Liver (tissue), 3 donors: Measurements from ENCODE around the gene RECQL5.

Experiments
- CTCF ChIP-seq: fragments of 150-350 bp; IDR thresholded peaks from 2 replicates; pipeline ENCODE4 v1.5.1; 2017; ENCODE audit warnings: improper control_type of control experiment, low read depth, low read length; ENCODE audit not compliant: missing input control
- EGR1 ChIP-seq, 2 donors: IDR thresholded peaks; 2 replicates each; pipeline ENCODE4 v1.6.1; 2016 to 2018; ENCODE audit warnings: antibody characterized with exemption in 2 of 2, low read depth in 2 of 2
- FOXA1 ChIP-seq: IDR thresholded peaks from 2 replicates; pipeline ENCODE4 v1.6.1; 2016; ENCODE audit warnings: antibody characterized with exemption
- GABPA ChIP-seq, 2 donors: IDR thresholded peaks in 1 of 2; conservative IDR thresholded peaks in 1 of 2; 2 replicates each; pipeline ENCODE4 v1.6.1; 2016; ENCODE audit warnings: antibody characterized with exemption in 2 of 2, mild to moderate bottlenecking in 1 of 2, moderate library complexity in 1 of 2
- JUND ChIP-seq, 2 donors: IDR thresholded peaks; 2 replicates each; pipeline ENCODE4 v1.6.1; 2016; ENCODE audit warnings: antibody characterized with exemption in 2 of 2
- MAX ChIP-seq: IDR thresholded peaks from 2 replicates; pipeline ENCODE4 v1.6.1; 2016; ENCODE audit warnings: antibody characterized with exemption
- NR2F2 ChIP-seq: IDR thresholded peaks from 2 replicates; pipeline ENCODE4 v1.6.1; 2016; ENCODE audit warnings: antibody characterized with exemption
- RAD21 ChIP-seq, 2 donors: IDR thresholded peaks; 2 replicates each; pipeline ENCODE4 v1.6.1; 2016; ENCODE audit warnings: antibody characterized with exemption in 2 of 2, mild to moderate bottlenecking in 2 of 2
- REST ChIP-seq: IDR thresholded peaks from 2 replicates; pipeline ENCODE4 v1.6.1; 2016; ENCODE audit warnings: antibody characterized with exemption, mild to moderate bottlenecking
- SP1 ChIP-seq: IDR thresholded peaks from 2 replicates; pipeline ENCODE4 v1.6.1; 2018; ENCODE audit warnings: antibody characterized with exemption, mild to moderate bottlenecking
- TAF1 ChIP-seq: conservative IDR thresholded peaks from 2 replicates; pipeline ENCODE4 v1.6.1; 2016; ENCODE audit warnings: antibody characterized with exemption, mild to moderate bottlenecking
- YY1 ChIP-seq: IDR thresholded peaks from 2 replicates; pipeline ENCODE4 v1.6.1; 2016; ENCODE audit warnings: antibody characterized with exemption, mild to moderate bottlenecking
- TF ChIP-seq, protein P1 (sequence below): IDR thresholded peaks from 2 replicates; pipeline ENCODE4 v1.6.1; 2016; ENCODE audit warnings: antibody characterized with exemption
- TF ChIP-seq, protein P2 (sequence below): IDR thresholded peaks from 2 replicates; pipeline ENCODE4 v1.6.1; 2016; ENCODE audit warnings: antibody characterized with exemption
- donor health status: healthy.
- donor health status: healthy.

- TF ChIP-seq CTCF = no peak
- no peak for TF ChIP-seq YY1
- TF ChIP-seq FOXA1 = no peak
- no peak for TF ChIP-seq NR2F2
- no peak for TF ChIP-seq GABPA (IDR thresholded peaks at IDR 0.05 in 1 of 2, conservative IDR thresholded peaks at IDR 0.05 in 1 of 2)
- TF ChIP-seq EGR1 (IDR thresholded peaks at IDR 0.05; ENCODE audit: low read depth in 2 of 2) = no peak
- no peak for TF ChIP-seq RAD21 (IDR thresholded peaks at IDR 0.05)
- TF ChIP-seq, protein P1, sequence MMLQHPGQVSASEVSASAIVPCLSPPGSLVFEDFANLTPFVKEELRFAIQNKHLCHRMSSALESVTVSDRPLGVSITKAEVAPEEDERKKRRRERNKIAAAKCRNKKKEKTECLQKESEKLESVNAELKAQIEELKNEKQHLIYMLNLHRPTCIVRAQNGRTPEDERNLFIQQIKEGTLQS = no peak
- no peak for TF ChIP-seq SP1
- no peak for TF ChIP-seq MAX
- TF ChIP-seq, protein P2, sequence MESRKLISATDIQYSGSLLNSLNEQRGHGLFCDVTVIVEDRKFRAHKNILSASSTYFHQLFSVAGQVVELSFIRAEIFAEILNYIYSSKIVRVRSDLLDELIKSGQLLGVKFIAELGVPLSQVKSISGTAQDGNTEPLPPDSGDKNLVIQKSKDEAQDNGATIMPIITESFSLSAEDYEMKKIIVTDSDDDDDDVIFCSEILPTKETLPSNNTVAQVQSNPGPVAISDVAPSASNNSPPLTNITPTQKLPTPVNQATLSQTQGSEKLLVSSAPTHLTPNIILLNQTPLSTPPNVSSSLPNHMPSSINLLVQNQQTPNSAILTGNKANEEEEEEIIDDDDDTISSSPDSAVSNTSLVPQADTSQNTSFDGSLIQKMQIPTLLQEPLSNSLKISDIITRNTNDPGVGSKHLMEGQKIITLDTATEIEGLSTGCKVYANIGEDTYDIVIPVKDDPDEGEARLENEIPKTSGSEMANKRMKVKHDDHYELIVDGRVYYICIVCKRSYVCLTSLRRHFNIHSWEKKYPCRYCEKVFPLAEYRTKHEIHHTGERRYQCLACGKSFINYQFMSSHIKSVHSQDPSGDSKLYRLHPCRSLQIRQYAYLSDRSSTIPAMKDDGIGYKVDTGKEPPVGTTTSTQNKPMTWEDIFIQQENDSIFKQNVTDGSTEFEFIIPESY = no peak
- no peak for TF ChIP-seq TAF1
- no peak for TF ChIP-seq REST
- TF ChIP-seq JUND (IDR thresholded peaks at IDR 0.05) = no peak
Measured at GRCh38 chr17:75685499-75685898, 18.5 kb upstream of the RECQL5 start.
